ENCODE data around the gene ARHGEF33. TPM values are rescaled to one million over a fixed set of nuclear protein-coding genes. Genes with fewer than 3 reads are reported as not detected.
A peak's percentile ranks its signal among the peaks of the same experiment; 100 is the strongest.

The ARHGEF33 gene
- total and polyA plus RNA-seq, 2 of the 13 experiments (the other 11 are each of a cell fraction or from before 2014, with no cell fraction given): 0.04 TPM; not detected in 1

DNA sequence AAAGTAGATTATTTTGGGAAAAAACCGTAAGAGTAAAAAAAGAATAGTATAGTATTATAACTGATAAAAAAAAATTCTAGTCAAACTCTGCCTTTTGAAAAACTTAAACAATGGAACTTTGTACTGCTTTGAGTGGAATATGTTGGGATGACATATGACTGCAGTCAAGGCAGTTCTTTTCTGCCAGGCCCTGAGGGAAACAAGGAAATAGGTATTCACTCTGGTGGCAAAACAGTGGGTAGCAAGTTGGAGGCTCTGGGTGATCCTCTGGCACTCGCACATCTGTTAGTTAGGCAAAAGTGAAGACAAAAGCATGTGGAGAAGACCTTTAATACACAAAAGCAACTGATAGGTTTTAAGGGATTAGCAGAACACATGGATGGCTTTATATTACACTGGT is 102.2 kb downstream of the ARHGEF33 start:
- Histone ChIP-seq H4K20me1 (ENCODE audit: insufficient read depth, low read length) (no peaks in the 10 kb centered on the region), H3K4me3 (replicated peaks in 1 of 3; ENCODE audit: insufficient read depth in 1 of 3, low read depth in 2 of 3, low read length in 3 of 3) (no peak overlapping the region), H3K4me1 (ENCODE audit: insufficient read depth, low read length) (no peaks in the 10 kb centered on the region), H3K36me3 (replicated peaks in 1 of 2; ENCODE audit: control insufficient read depth in 1 of 2, insufficient read depth in 2 of 2, low read length in 2 of 2) (peaks cover 9 to 62% of the 10 kb centered on the region in 2 experiments), H3K27ac (ENCODE audit: extremely low read length, insufficient read depth, low read length) (no peak overlapping the region), H3K27me3 (ENCODE audit: control insufficient read depth in 1 of 2, insufficient read depth in 2 of 2, low read length in 2 of 2) (no peaks in the 10 kb centered on the region), H3K9me3 (ENCODE audit: low read length) (no peaks in the 10 kb centered on the region), H3K79me2 (ENCODE audit: insufficient read depth, low read length) (no peaks in the 10 kb centered on the region), H3K4me2 (ENCODE audit: low read depth, low read length) (no peak overlapping the region), H2AFZ (ENCODE audit: low read length) (no peak overlapping the region), H3K9ac (ENCODE audit: insufficient read depth, low read depth, low read length) (no peak overlapping the region)
- FAIRE-seq (no peak), ATAC-seq (no peak; the same call in 2 of the 3 replicates), DNase-seq (ENCODE audit: low spot score) (no peak)
- TF ChIP-seq, protein P1, sequence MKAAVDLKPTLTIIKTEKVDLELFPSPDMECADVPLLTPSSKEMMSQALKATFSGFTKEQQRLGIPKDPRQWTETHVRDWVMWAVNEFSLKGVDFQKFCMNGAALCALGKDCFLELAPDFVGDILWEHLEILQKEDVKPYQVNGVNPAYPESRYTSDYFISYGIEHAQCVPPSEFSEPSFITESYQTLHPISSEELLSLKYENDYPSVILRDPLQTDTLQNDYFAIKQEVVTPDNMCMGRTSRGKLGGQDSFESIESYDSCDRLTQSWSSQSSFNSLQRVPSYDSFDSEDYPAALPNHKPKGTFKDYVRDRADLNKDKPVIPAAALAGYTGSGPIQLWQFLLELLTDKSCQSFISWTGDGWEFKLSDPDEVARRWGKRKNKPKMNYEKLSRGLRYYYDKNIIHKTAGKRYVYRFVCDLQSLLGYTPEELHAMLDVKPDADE (CRISPR knock-in tag; IDR thresholded peaks at IDR 0.05): no peak
- no peak for TF ChIP-seq LCORL (IDR thresholded peaks at IDR 0.05)
- no peak for TF ChIP-seq LCORL (CRISPR knock-in tag; IDR thresholded peaks at IDR 0.05)
- no peak for TF ChIP-seq KLF15 (CRISPR knock-in tag; IDR thresholded peaks at IDR 0.05; ENCODE audit: borderline replicate concordance)
- TF ChIP-seq AHR (CRISPR knock-in tag; IDR thresholded peaks at IDR 0.05): no peak
- no peak for TF ChIP-seq MED1 (CRISPR knock-in tag; IDR thresholded peaks at IDR 0.05)
- no peak for TF ChIP-seq ZNF143 (CRISPR knock-in tag; IDR thresholded peaks at IDR 0.05)
- no peak for TF ChIP-seq ZNF879 (CRISPR knock-in tag; IDR thresholded peaks at IDR 0.05)
- ChIA-PET CTCF (ENCODE audit: low intra/inter-chr PET ratio, low total read pairs) (no interaction called here), POLR2A (no interaction called here)
- intact Hi-C loops (cut with micrococcal nuclease; ENCODE audit: unreplicated experiment) (loop anchor here (2.0 kb wide), 1 partner anchor 65 kb away; no protein-coding TSS in a partner anchor), in situ Hi-C loops (cut with HindIII; ENCODE audit: extremely low pct_ligation_motif_present, low pct_unique_long_range_greater_than_20kb) (no loop called here)
- WGBS (ENCODE audit: low lambda C conversion rate): 97% methylated on average over 2 of the region's 2 CpGs
- no TSS peak for BruUV-seq (replicated peaks)

DNA sequence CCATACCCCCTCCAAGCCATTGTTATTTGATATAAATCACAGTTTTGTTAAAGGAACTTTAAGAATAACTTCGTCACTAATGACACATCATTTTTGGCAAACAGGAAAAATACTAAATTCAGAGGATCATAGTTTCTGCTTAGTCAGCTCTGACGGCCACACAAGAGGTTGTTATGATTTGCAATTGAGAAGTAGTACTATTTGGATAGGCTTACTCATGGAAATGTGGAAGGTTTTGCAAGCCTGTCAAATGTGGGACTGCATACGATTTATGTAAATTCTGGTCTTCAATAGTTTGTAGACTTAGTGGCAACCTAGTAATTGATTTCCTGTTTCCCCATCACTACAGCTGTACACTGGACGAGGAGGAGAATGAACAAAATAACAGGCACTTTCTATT is 108.1 kb downstream of the ARHGEF33 start:
- 90% methylated on average over 4 of the region's 4 CpGs for WGBS (ENCODE audit: low lambda C conversion rate)
- Histone ChIP-seq H3K4me3 (replicated peaks in 1 of 3; ENCODE audit: insufficient read depth in 1 of 3, low read depth in 2 of 3, low read length in 3 of 3) (no peak overlapping the region), H3K4me1 (ENCODE audit: insufficient read depth, low read length) (peaks cover 14% of the 10 kb centered on the region), H3K27ac (ENCODE audit: extremely low read length, insufficient read depth, low read length) (no peak overlapping the region), H3K9me3 (ENCODE audit: low read length) (no peaks in the 10 kb centered on the region), H2AFZ (ENCODE audit: low read length) (no peak overlapping the region), H3K9ac (ENCODE audit: insufficient read depth, low read depth, low read length) (no peak overlapping the region), H3K36me3 (replicated peaks in 1 of 2; ENCODE audit: control insufficient read depth in 1 of 2, insufficient read depth in 2 of 2, low read length in 2 of 2) (peaks cover 20 to 74% of the 10 kb centered on the region in 2 experiments), H3K4me2 (ENCODE audit: low read depth, low read length) (no peak overlapping the region), H3K79me2 (ENCODE audit: insufficient read depth, low read length) (no peaks in the 10 kb centered on the region), H4K20me1 (ENCODE audit: insufficient read depth, low read length) (no peaks in the 10 kb centered on the region), H3K27me3 (ENCODE audit: control insufficient read depth in 1 of 2, insufficient read depth in 2 of 2, low read length in 2 of 2) (no peaks in the 10 kb centered on the region)
- CTCF ChIA-PET (ENCODE audit: low intra/inter-chr PET ratio, low total read pairs): no interaction called here
- POLR2A ChIA-PET: no interaction called here
- no peak for FAIRE-seq
- intact Hi-C loops (cut with micrococcal nuclease; ENCODE audit: unreplicated experiment): no loop called here
- in situ Hi-C loops (cut with HindIII; ENCODE audit: extremely low pct_ligation_motif_present, low pct_unique_long_range_greater_than_20kb): no loop called here
- no peak; the same call in 2 of the 3 replicates for ATAC-seq
- peak; percentile 14 for DNase-seq (ENCODE audit: low spot score)
- BruUV-seq (replicated peaks): no TSS peak
- TF ChIP-seq PRPF4 (IDR thresholded peaks at IDR 0.05; ENCODE audit: low read depth, low read length, poor library complexity, severe bottlenecking) (no peak), MAFK (conservative IDR thresholded peaks at IDR 0.05 in 1 of 2, IDR thresholded peaks at IDR 0.05 in 1 of 2; ENCODE audit: low read length in 2 of 2) (peak; percentile 95 to 97), MAFF (IDR thresholded peaks at IDR 0.05; ENCODE audit: low read depth, low read length) (peak; percentile 95)
